ENCODE measurements around the gene RASIP1. TPM values are rescaled to one million over a fixed set of nuclear protein-coding genes. Genes with fewer than 3 reads are reported as not detected.
A peak's percentile ranks its signal among the peaks of the same experiment; 100 is the strongest.

RASIP1 gene
- total RNA-seq, 1 donor from 2014 or later: 23.5 TPM

- peaks cover 0 to 2% (median 0%) of the 10 kb centered on the region in 3 donors for H3K36me3 ChIP-seq (ENCODE audit: control insufficient read depth in 3 of 3, insufficient read depth in 3 of 3, low read length in 3 of 3)
- no peak overlapping the region for H3K27ac ChIP-seq (ENCODE audit: low read depth, low read length)
- H3K9ac ChIP-seq (ENCODE audit: low read depth in 1 of 3, low read length in 3 of 3): no peak overlapping the region
- no peaks in the 10 kb centered on the region for H3K9me3 ChIP-seq (ENCODE audit: control insufficient read depth in 3 of 3, low read length in 3 of 3)
- H3K4me1 ChIP-seq (ENCODE audit: control insufficient read depth in 3 of 3, insufficient read depth in 3 of 3, low read length in 3 of 3): peaks cover 8 to 15% (median 15%) of the 10 kb centered on the region in 3 donors
- H3K27me3 ChIP-seq (ENCODE audit: control insufficient read depth in 3 of 3, insufficient read depth in 3 of 3, low read length in 3 of 3): no peaks in the 10 kb centered on the region
- no peak overlapping the region for H3K4me3 ChIP-seq (ENCODE audit: low read length in 3 of 3)
Measured at GRCh38 chr19:48735031-48735615, 5.3 kb downstream of the RASIP1 start.

- Histone ChIP-seq H3K27me3 (ENCODE audit: control insufficient read depth in 3 of 3, insufficient read depth in 3 of 3, low read length in 3 of 3) (no peaks in the 10 kb centered on the region), H3K4me3 (ENCODE audit: low read length in 3 of 3) (no peak overlapping the region), H3K27ac (ENCODE audit: low read depth, low read length) (no peak overlapping the region), H3K9me3 (ENCODE audit: control insufficient read depth in 3 of 3, low read length in 3 of 3) (no peaks in the 10 kb centered on the region), H3K9ac (ENCODE audit: low read depth in 1 of 3, low read length in 3 of 3) (no peak overlapping the region), H3K36me3 (ENCODE audit: control insufficient read depth in 3 of 3, insufficient read depth in 3 of 3, low read length in 3 of 3) (peaks cover 0 to 2% (median 0%) of the 10 kb centered on the region in 3 donors), H3K4me1 (ENCODE audit: control insufficient read depth in 3 of 3, insufficient read depth in 3 of 3, low read length in 3 of 3) (peaks cover 4 to 11% (median 10%) of the 10 kb centered on the region in 3 donors)
Measured at GRCh38 chr19:48734625-48735024, 5.8 kb downstream of the RASIP1 start.

- no peaks in the 10 kb centered on the region for H3K27me3 ChIP-seq (ENCODE audit: control insufficient read depth in 3 of 3, insufficient read depth in 3 of 3, low read length in 3 of 3)
- H3K9me3 ChIP-seq (ENCODE audit: control insufficient read depth in 3 of 3, low read length in 3 of 3): no peaks in the 10 kb centered on the region
- no peak overlapping the region for H3K27ac ChIP-seq (ENCODE audit: low read depth, low read length)
- H3K4me3 ChIP-seq (ENCODE audit: low read length in 3 of 3): no peak overlapping the region
- no peaks in the 10 kb centered on the region for H3K4me1 ChIP-seq (ENCODE audit: control insufficient read depth in 3 of 3, insufficient read depth in 3 of 3, low read length in 3 of 3)
- H3K9ac ChIP-seq (ENCODE audit: low read depth in 1 of 3, low read length in 3 of 3): no peak overlapping the region
- H3K36me3 ChIP-seq (ENCODE audit: control insufficient read depth in 3 of 3, insufficient read depth in 3 of 3, low read length in 3 of 3): peaks cover 0 to 2% (median 0%) of the 10 kb centered on the region in 3 donors
Measured at GRCh38 chr19:48731452-48731851, 9.0 kb downstream of the RASIP1 start.

- H3K4me1 ChIP-seq (ENCODE audit: control insufficient read depth in 3 of 3, insufficient read depth in 3 of 3, low read length in 3 of 3): peaks cover 7 to 12% (median 7%) of the 10 kb centered on the region in 3 donors
- no peak overlapping the region for H3K9ac ChIP-seq (ENCODE audit: low read depth in 1 of 3, low read length in 3 of 3)
- H3K9me3 ChIP-seq (ENCODE audit: control insufficient read depth in 3 of 3, low read length in 3 of 3): no peaks in the 10 kb centered on the region
- H3K27me3 ChIP-seq (ENCODE audit: control insufficient read depth in 3 of 3, insufficient read depth in 3 of 3, low read length in 3 of 3): no peaks in the 10 kb centered on the region
- H3K36me3 ChIP-seq (ENCODE audit: control insufficient read depth in 3 of 3, insufficient read depth in 3 of 3, low read length in 3 of 3): peaks cover 0 to 2% (median 2%) of the 10 kb centered on the region in 3 donors
- no peak overlapping the region for H3K4me3 ChIP-seq (ENCODE audit: low read length in 3 of 3)
- H3K27ac ChIP-seq (ENCODE audit: low read depth, low read length): no peak overlapping the region
Measured at GRCh38 chr19:48728911-48729664, 11.3 kb downstream of the RASIP1 start.

GRCh38 chr19:48726556-48726955 lies 13.9 kb downstream of the RASIP1 start:
- H3K27me3 ChIP-seq (ENCODE audit: control insufficient read depth in 3 of 3, insufficient read depth in 3 of 3, low read length in 3 of 3): no peaks in the 10 kb centered on the region
- no peak overlapping the region for H3K4me3 ChIP-seq (ENCODE audit: low read length in 3 of 3)
- peak overlapping the region; percentile 79 for H3K27ac ChIP-seq (ENCODE audit: low read depth, low read length)
- peaks cover 8 to 14% (median 9%) of the 10 kb centered on the region in 3 donors for H3K4me1 ChIP-seq (ENCODE audit: control insufficient read depth in 3 of 3, insufficient read depth in 3 of 3, low read length in 3 of 3)
- H3K36me3 ChIP-seq (ENCODE audit: control insufficient read depth in 3 of 3, insufficient read depth in 3 of 3, low read length in 3 of 3): peaks cover 0 to 2% (median 0%) of the 10 kb centered on the region in 3 donors
- H3K9me3 ChIP-seq (ENCODE audit: control insufficient read depth in 3 of 3, low read length in 3 of 3): no peaks in the 10 kb centered on the region
- H3K9ac ChIP-seq (ENCODE audit: low read depth in 1 of 3, low read length in 3 of 3): no peak overlapping the region

- peaks cover 0 to 2% (median 0%) of the 10 kb centered on the region in 3 donors for H3K36me3 ChIP-seq (ENCODE audit: control insufficient read depth in 3 of 3, insufficient read depth in 3 of 3, low read length in 3 of 3)
- H3K4me1 ChIP-seq (ENCODE audit: control insufficient read depth in 3 of 3, insufficient read depth in 3 of 3, low read length in 3 of 3): peaks cover 13 to 26% (median 14%) of the 10 kb centered on the region in 3 donors
- peak overlapping the region in 1 of 3 donors; percentile 47 for H3K9ac ChIP-seq (ENCODE audit: low read depth in 1 of 3, low read length in 3 of 3)
- peak overlapping the region in 1 of 3 donors; percentile 41 for H3K4me3 ChIP-seq (ENCODE audit: low read length in 3 of 3)
- H3K27me3 ChIP-seq (ENCODE audit: control insufficient read depth in 3 of 3, insufficient read depth in 3 of 3, low read length in 3 of 3): no peaks in the 10 kb centered on the region
- H3K27ac ChIP-seq (ENCODE audit: low read depth, low read length): peak overlapping the region; percentile 79
- no peaks in the 10 kb centered on the region for H3K9me3 ChIP-seq (ENCODE audit: control insufficient read depth in 3 of 3, low read length in 3 of 3)
Measured at GRCh38 chr19:48724796-48725753, 15.3 kb downstream of the RASIP1 start.

- Histone ChIP-seq H3K36me3 (ENCODE audit: control insufficient read depth in 3 of 3, insufficient read depth in 3 of 3, low read length in 3 of 3) (peaks cover 0 to 4% (median 0%) of the 10 kb centered on the region in 3 donors), H3K27ac (ENCODE audit: low read depth, low read length) (no peak overlapping the region), H3K9me3 (ENCODE audit: control insufficient read depth in 3 of 3, low read length in 3 of 3) (no peaks in the 10 kb centered on the region), H3K9ac (ENCODE audit: low read depth in 1 of 3, low read length in 3 of 3) (no peak overlapping the region), H3K4me3 (ENCODE audit: low read length in 3 of 3) (no peak overlapping the region), H3K4me1 (ENCODE audit: control insufficient read depth in 3 of 3, insufficient read depth in 3 of 3, low read length in 3 of 3) (peaks cover 28 to 48% (median 34%) of the 10 kb centered on the region in 3 donors), H3K27me3 (ENCODE audit: control insufficient read depth in 3 of 3, insufficient read depth in 3 of 3, low read length in 3 of 3) (no peaks in the 10 kb centered on the region)
Measured at GRCh38 chr19:48722196-48722708, 18.2 kb downstream of the RASIP1 start.

GRCh38 chr19:48720613-48721296 lies 19.7 kb downstream of the RASIP1 start:
- H3K27me3 ChIP-seq (ENCODE audit: control insufficient read depth in 3 of 3, insufficient read depth in 3 of 3, low read length in 3 of 3): no peaks in the 10 kb centered on the region
- H3K36me3 ChIP-seq (ENCODE audit: control insufficient read depth in 3 of 3, insufficient read depth in 3 of 3, low read length in 3 of 3): peaks cover 0 to 4% (median 0%) of the 10 kb centered on the region in 3 donors
- peak overlapping the region; percentile 94 to 99 (median 97) for H3K9ac ChIP-seq (ENCODE audit: low read depth in 1 of 3, low read length in 3 of 3)
- peak overlapping the region; percentile 85 to 88 (median 86) for H3K4me3 ChIP-seq (ENCODE audit: low read length in 3 of 3)
- H3K4me1 ChIP-seq (ENCODE audit: control insufficient read depth in 3 of 3, insufficient read depth in 3 of 3, low read length in 3 of 3): peaks cover 41 to 63% (median 47%) of the 10 kb centered on the region in 3 donors
- H3K9me3 ChIP-seq (ENCODE audit: control insufficient read depth in 3 of 3, low read length in 3 of 3): no peaks in the 10 kb centered on the region
- H3K27ac ChIP-seq (ENCODE audit: low read depth, low read length): peak overlapping the region; percentile 97

GRCh38 chr19:48720251-48720612 lies 20.2 kb downstream of the RASIP1 start:
- Histone ChIP-seq H3K4me3 (ENCODE audit: low read length in 3 of 3) (peak overlapping the region; percentile 85 to 88 (median 86)), H3K27me3 (ENCODE audit: control insufficient read depth in 3 of 3, insufficient read depth in 3 of 3, low read length in 3 of 3) (no peaks in the 10 kb centered on the region), H3K27ac (ENCODE audit: low read depth, low read length) (peak overlapping the region; percentile 97), H3K36me3 (ENCODE audit: control insufficient read depth in 3 of 3, insufficient read depth in 3 of 3, low read length in 3 of 3) (peaks cover 0 to 6% (median 3%) of the 10 kb centered on the region in 3 donors), H3K9ac (ENCODE audit: low read depth in 1 of 3, low read length in 3 of 3) (peak overlapping the region; percentile 94 to 99 (median 97)), H3K4me1 (ENCODE audit: control insufficient read depth in 3 of 3, insufficient read depth in 3 of 3, low read length in 3 of 3) (peaks cover 46 to 66% (median 52%) of the 10 kb centered on the region in 3 donors), H3K9me3 (ENCODE audit: control insufficient read depth in 3 of 3, low read length in 3 of 3) (no peaks in the 10 kb centered on the region)
